GM21825 (cell line): ENCODE measurements around the gene PNMT.

Experiments used
- ATAC-seq: cut with Tn5 transposase; IDR thresholded peaks from one replicate; pipeline ENCODE4 v1.9.1; 2021; ENCODE audit warnings: mild to moderate bottlenecking, moderate library complexity; ENCODE audit not compliant: unreplicated experiment

Gene PNMT

GRCh38 chr17:39652587-39653315 lies 15.5 kb upstream of the PNMT start:
- ATAC-seq = no peak

GRCh38 chr17:39653316-39653661 lies 15.0 kb upstream of the PNMT start:
- ATAC-seq = no peak

- ATAC-seq = no peak
Observed at GRCh38 chr17:39653662-39654331, 14.5 kb upstream of the PNMT start.

GRCh38 chr17:39655105-39655504 lies 13.1 kb upstream of the PNMT start:
- ATAC-seq = no peak

DNA sequence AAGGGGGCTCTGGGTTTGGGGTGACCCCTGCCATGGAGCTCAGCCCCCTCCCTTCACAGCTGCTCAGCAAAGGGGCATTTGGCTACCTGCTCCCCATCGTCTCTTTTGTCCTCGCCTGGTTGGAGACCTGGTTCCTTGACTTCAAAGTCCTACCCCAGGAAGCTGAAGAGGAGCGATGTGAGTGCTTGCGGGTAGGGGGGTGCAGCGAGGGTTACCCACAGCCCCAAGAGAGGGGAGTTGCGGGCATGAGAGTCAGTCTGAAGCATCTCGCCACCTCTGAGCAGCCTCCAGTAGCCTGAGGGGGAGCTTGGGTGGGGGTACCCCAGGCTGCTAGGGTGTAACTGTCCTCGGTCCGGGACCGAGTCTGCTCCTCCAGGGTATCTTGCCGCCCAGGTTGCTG lies 9.9 kb upstream of the PNMT start:
- ATAC-seq = no peak

- ATAC-seq = no peak
Observed at GRCh38 chr17:39658760-39659159, 9.5 kb upstream of the PNMT start.

GRCh38 chr17:39659279-39660010 lies 8.8 kb upstream of the PNMT start:
- no peak for ATAC-seq

DNA sequence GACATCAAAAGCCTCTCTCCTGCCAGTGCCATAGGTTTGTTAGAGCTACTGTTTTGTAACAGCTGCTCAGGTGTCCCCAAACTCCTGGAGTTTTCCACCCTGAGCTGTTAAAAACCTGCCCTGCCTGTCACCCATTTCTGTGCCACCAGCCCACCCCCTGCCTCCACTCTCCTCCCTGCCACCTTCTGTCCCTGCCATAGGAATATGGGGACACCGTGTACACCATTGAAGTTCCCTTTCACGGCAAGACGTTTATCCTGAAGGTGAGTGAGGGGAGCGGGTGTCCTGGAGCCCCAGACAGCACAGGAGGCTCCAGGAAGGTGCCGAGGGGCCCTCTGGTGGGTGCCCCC lies 8.3 kb upstream of the PNMT start:
- no peak for ATAC-seq

GRCh38 chr17:39660397-39661385 lies 7.6 kb upstream of the PNMT start:
- no peak for ATAC-seq

DNA sequence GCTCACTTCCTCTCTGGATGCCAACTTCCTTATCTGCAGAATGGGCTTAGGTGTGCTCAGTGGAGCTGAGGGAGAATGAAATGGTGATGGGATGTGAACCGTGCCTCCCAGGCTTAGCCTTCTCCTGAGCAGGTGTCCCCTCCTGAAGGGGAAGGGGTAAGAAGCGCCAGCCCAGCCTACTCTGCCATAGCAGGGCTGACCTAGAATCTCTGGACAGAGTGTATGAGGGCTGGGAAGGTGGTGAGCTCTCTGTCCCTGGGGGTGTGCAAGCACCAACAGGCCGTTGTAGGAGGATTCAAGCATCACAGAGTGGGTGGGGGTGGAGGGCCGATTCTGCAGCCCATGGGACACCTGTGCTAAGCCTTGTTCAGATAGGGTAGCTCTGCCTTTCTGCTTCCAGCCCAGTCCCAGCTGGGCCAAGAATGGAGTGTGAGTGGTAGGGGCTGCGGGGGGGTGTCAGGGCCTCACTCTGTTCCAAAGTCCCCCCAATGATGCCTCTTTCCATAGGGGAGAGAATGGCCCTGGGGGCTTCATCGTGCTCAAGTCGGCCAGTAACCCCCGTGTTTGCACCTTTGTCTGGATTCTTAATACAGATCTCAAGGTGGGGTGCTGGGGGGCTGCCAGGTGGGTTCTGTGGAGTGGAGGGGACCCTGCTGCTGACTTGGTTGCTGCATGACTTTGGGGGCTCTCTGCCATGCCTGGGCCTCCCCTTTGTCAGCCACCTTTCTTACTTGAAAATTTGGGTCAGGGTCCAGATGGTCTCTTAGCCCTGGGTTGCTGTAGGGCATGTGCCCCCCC lies 6.3 kb upstream of the PNMT start:
- ATAC-seq = no peak

- no peak for ATAC-seq
Observed at GRCh38 chr17:39662551-39663339, 5.5 kb upstream of the PNMT start.

GRCh38 chr17:39663340-39663687 lies 4.9 kb upstream of the PNMT start:
- ATAC-seq = no peak

GRCh38 chr17:39663688-39664580 lies 4.3 kb upstream of the PNMT start:
- no peak for ATAC-seq

DNA sequence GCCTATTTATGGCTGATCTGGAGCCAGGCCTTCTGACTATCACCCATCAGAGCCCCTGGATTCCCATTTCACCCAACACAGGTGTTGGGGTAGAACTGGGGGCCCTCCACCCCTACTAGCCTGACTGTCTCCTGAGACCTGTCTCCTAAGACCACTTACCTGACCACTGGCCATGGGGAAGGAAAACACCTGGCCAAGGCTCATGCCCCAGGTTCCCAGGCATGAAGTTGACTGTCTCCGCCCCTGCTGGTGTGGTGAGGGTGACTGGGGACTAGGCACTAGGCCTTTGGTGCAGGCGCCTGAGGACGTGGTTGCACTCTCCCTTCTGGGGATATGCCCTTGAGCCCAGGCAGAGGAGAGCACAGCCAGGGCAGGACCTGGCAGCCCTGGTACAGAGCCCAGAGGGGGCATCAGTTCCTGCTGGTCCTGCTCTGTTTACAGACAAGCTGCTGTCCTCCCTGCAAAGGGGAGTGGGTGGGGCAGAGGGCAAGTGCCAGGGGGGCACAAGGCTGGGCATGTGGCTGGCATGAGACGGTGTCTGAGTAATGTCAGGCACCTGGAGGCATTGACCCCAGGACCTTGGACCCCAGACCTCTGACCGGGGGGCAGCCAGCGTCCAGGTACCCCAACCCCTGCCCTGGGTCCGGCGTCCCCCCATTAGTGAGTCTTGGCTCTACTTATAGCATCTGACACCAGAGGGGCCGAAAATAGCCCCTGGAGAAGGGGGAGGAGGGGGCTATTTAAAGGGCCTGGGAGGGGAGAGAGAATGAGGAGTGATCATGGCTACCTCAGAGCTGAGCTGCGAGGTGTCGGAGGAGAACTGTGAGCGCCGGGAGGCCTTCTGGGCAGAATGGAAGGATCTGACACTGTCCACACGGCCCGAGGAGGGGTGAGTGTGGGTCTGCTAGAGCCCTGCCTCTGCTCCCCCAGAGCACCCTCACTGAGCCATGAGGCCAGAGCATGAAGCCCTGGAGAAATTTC lies 3.4 kb upstream of the PNMT start, which contains the start of gene TCAP:
Gene TCAP, plus strand, starts transcription at position 769 of the 981 bp plus-strand sequence. Its CDS starts 11 bp downstream, at position 780.
- ATAC-seq = no peak

DNA sequence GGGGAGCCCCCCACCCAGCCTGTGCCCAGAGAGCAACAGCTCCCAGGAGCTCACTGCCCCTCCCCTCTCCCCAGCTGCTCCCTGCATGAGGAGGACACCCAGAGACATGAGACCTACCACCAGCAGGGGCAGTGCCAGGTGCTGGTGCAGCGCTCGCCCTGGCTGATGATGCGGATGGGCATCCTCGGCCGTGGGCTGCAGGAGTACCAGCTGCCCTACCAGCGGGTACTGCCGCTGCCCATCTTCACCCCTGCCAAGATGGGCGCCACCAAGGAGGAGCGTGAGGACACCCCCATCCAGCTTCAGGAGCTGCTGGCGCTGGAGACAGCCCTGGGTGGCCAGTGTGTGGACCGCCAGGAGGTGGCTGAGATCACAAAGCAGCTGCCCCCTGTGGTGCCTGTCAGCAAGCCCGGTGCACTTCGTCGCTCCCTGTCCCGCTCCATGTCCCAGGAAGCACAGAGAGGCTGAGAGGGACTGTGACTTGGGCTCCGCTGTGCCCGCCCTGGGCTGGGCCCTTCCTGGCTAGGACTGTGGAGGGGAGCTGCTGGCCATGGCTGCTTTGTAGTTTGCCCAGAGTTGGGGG lies 2.5 kb upstream of the PNMT start:
- ATAC-seq = no peak

- no peak for ATAC-seq
Observed at GRCh38 chr17:39666231-39666600, 2.0 kb upstream of the PNMT start.
